Mesothelial cell of epicardium (in vitro differentiated cells): ENCODE data around the gene GRM1. TPM values are rescaled to one million over a fixed set of nuclear protein-coding genes. Genes with fewer than 3 reads are reported as not detected.
"Not testable (repeated sequence)": the region's sequence is repeated elsewhere in the genome, so short reads cannot be mapped to it uniquely, and the experiment has no call there.

Experiments
- DNase-seq, 2 experiments: peaks; one replicate each; pipeline ENCODE4 v3.0.0; 2021; ENCODE audit warnings: low spot score in 2 of 2; ENCODE audit not compliant: unreplicated experiment in 2 of 2
- H3K27ac Mint-ChIP-seq: 2 replicates; pipeline ENCODE4 v1.8.0; 2021; ENCODE audit warnings: mixed read lengths
- H3K27me3 Mint-ChIP-seq: 2 replicates; pipeline ENCODE4 v1.8.0; 2021; ENCODE audit warnings: low read depth, mixed read lengths
- H3K36me3 Mint-ChIP-seq: 2 replicates; pipeline ENCODE4 v1.8.0; 2021; ENCODE audit warnings: mixed read lengths
- H3K4me1 Mint-ChIP-seq: 2 replicates; pipeline ENCODE4 v1.8.0; 2021; ENCODE audit warnings: mixed read lengths
- H3K4me3 Mint-ChIP-seq: 2 replicates; pipeline ENCODE4 v1.8.0; 2021; ENCODE audit warnings: mild to moderate bottlenecking, moderate library complexity, mixed read lengths
- H3K9me3 Mint-ChIP-seq: 2 replicates; pipeline ENCODE4 v1.8.0; 2021; ENCODE audit warnings: mixed read lengths
- total RNA-seq: library from RNA; stranded (reverse); gene quantifications from 3 replicates; pipeline ENCODE4 v1.2.1, GENCODE V29; 2021
- TF ChIP-seq, protein P1 (sequence below): fragments of 200-600 bp; sonication (generic); IDR thresholded peaks from one replicate; pipeline ENCODE4 v1.5.0; 2021; ENCODE audit warnings: antibody characterized with exemption; ENCODE audit not compliant: unreplicated experiment

GRM1 gene
- total RNA-seq, 1 donor from 2014 or later = 0.16 TPM

GRCh38 chr6:146224988-146225387 is 196.1 kb downstream of the GRM1 start:
- Mint-ChIP-seq H3K9me3 (no peaks in the 10 kb centered on the region), H3K27me3 (no peaks in the 10 kb centered on the region), H3K4me3 (no peak overlapping the region), H3K27ac (no peak overlapping the region), H3K4me1 (no peaks in the 10 kb centered on the region), H3K36me3 (no peaks in the 10 kb centered on the region)
- TF ChIP-seq, protein P1, sequence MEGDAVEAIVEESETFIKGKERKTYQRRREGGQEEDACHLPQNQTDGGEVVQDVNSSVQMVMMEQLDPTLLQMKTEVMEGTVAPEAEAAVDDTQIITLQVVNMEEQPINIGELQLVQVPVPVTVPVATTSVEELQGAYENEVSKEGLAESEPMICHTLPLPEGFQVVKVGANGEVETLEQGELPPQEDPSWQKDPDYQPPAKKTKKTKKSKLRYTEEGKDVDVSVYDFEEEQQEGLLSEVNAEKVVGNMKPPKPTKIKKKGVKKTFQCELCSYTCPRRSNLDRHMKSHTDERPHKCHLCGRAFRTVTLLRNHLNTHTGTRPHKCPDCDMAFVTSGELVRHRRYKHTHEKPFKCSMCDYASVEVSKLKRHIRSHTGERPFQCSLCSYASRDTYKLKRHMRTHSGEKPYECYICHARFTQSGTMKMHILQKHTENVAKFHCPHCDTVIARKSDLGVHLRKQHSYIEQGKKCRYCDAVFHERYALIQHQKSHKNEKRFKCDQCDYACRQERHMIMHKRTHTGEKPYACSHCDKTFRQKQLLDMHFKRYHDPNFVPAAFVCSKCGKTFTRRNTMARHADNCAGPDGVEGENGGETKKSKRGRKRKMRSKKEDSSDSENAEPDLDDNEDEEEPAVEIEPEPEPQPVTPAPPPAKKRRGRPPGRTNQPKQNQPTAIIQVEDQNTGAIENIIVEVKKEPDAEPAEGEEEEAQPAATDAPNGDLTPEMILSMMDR = no peak
- DNase-seq = no peak

- TF ChIP-seq, protein P1 = no peak
- DNase-seq = no peak
- peaks cover 2% of the 10 kb centered on the region for H3K36me3 Mint-ChIP-seq
- no peaks in the 10 kb centered on the region for H3K27me3 Mint-ChIP-seq
- no peaks in the 10 kb centered on the region for H3K4me1 Mint-ChIP-seq
- peaks cover 10% of the 10 kb centered on the region for H3K9me3 Mint-ChIP-seq
- H3K4me3 Mint-ChIP-seq = no peak overlapping the region
- no peak overlapping the region for H3K27ac Mint-ChIP-seq
Observed at GRCh38 chr6:146240322-146240721, 211.5 kb downstream of the GRM1 start.

DNA sequence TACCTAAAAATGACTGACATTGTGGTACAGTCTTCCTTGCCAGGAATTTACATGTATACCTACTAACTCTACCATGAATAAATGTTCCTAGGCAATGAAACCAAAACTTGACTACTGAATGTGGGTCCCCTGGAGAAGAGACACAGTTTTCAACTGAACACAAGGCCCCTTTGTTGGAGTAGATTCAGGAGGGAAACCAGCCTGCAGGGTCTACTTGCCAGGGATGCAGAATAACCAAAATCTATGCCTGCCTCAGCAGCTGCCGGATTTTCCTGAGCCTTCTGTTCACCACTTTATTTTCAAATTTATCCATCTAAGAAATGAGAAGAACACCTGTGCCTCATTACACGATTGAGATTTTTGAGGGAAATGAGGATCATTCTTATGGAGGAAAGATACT is 211.9 kb downstream of the GRM1 start:
- Mint-ChIP-seq H3K27me3 (no peaks in the 10 kb centered on the region), H3K4me3 (no peak overlapping the region), H3K36me3 (peaks cover 2% of the 10 kb centered on the region), H3K4me1 (no peaks in the 10 kb centered on the region), H3K27ac (no peak overlapping the region), H3K9me3 (peaks cover 10% of the 10 kb centered on the region)
- DNase-seq = no peak
- TF ChIP-seq, protein P1 = no peak

- H3K9me3 Mint-ChIP-seq, H3K4me1 Mint-ChIP-seq, H3K27me3 Mint-ChIP-seq, H3K36me3 Mint-ChIP-seq, H3K27ac Mint-ChIP-seq, H3K4me3 Mint-ChIP-seq, DNase-seq: not testable (repeated sequence)
Observed at GRCh38 chr6:146243646-146244045, 214.8 kb downstream of the GRM1 start.

GRCh38 chr6:146244630-146245143 is 215.8 kb downstream of the GRM1 start:
- Mint-ChIP-seq H3K4me3 (no peak overlapping the region), H3K27ac (no peak overlapping the region), H3K4me1 (no peaks in the 10 kb centered on the region), H3K36me3 (peaks cover 2% of the 10 kb centered on the region), H3K9me3 (peaks cover 10% of the 10 kb centered on the region), H3K27me3 (no peaks in the 10 kb centered on the region)
- DNase-seq = no peak
- TF ChIP-seq, protein P1 = no peak

DNA sequence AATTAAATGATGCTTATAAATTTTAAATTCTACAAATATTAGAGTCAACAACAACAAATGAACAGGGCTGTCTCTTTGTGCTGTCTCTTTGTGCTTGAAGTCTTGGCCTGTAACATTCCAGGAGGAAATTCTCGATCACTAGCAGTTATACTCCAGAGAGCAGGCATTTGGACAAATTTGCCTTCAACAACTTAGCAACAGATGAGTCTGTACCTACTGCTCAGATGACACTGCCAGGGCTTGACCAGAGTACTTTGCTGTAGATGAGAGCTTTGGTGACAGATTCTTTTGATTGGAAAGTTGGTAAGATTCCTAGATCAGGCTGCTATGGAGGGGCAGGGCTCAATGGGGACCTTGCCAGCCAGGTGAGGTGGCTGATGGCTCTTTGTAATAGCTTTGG is 217.2 kb downstream of the GRM1 start:
- no peak for DNase-seq
- TF ChIP-seq, protein P1 = no peak
- Mint-ChIP-seq H3K9me3 (peaks cover 10% of the 10 kb centered on the region), H3K27me3 (no peaks in the 10 kb centered on the region), H3K36me3 (peaks cover 2% of the 10 kb centered on the region), H3K4me1 (no peaks in the 10 kb centered on the region), H3K4me3 (no peak overlapping the region), H3K27ac (no peak overlapping the region)
